DMS53 (cell line): ENCODE measurements around the gene MYL4.

ENCODE experiments used
- DNase-seq: peaks from one replicate; lab custom pipeline; 2025; lab: John Stamatoyannopoulos, UW

The MYL4 gene

DNA sequence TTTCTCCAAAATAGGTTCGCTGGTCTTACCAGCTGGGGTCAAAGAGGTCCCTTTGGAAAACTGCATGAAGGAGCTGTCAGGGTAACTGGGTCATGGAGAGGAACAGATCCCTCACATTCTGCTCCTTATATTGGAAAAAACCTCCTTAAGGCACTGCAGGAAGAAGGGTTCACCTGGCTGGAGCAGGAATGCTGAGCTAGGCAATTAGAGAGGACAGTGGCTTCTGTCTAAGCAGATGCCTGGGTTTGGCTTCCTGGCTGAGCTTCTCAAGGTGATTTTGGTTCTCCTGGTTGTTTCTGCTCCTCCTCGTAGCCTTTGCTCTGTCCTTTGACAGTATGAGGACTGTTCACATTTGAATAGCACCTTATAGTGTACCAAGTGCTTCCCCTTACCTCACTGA lies 64.1 kb downstream of the MYL4 start:
- DNase-seq, result no peak
